Ascending aorta (tissue), 2 donors: ENCODE data around the gene NRXN3. TPM values are rescaled to one million over a fixed set of nuclear protein-coding genes. Genes with fewer than 3 reads are reported as not detected.

ENCODE experiments used
- DNase-seq, 2 donors: peaks; one replicate each; pipeline ENCODE4 v3.0.0-alpha.2; 2019; ENCODE audit warnings: low spot score in 2 of 2
- H3K27ac ChIP-seq, 2 donors: fragments of 200-600 bp; sonication (generic); one replicate each; pipeline ENCODE4 v1.5.1; 2016 to 2017; ENCODE audit warnings: mild to moderate bottlenecking in 1 of 2
- H3K27me3 ChIP-seq: fragments of 200-600 bp; sonication (generic); one replicate; pipeline ENCODE4 v1.5.1; 2017
- H3K36me3 ChIP-seq, 2 donors: fragments of 200-600 bp; sonication (generic); one replicate each; pipeline ENCODE4 v1.5.1; 2016
- H3K4me1 ChIP-seq, 2 donors: fragments of 200-600 bp; sonication (generic); one replicate each; pipeline ENCODE4 v1.5.1; 2016 to 2017; ENCODE audit warnings: mild to moderate bottlenecking in 1 of 2
- H3K4me3 ChIP-seq, 2 donors: fragments of 200-600 bp; sonication (generic); one replicate each; pipeline ENCODE4 v1.5.1; 2016 to 2017; ENCODE audit warnings: mild to moderate bottlenecking in 1 of 2
- H3K9me3 ChIP-seq, 2 donors: fragments of 200-600 bp; sonication (generic); one replicate each; pipeline ENCODE4 v1.5.1; 2016
- CTCF ChIP-seq, 3 experiments: fragments of 200-600 bp in 2 of 3; fragments of 450-650 bp in 1 of 3; sonication (generic) in 2 of 3; IDR thresholded peaks; one replicate each; pipeline ENCODE4 v1.5.1; 2016 to 2019; ENCODE audit warnings: antibody characterized with exemption in 3 of 3, mild to moderate bottlenecking in 1 of 3, moderate library complexity in 1 of 3
- intact Hi-C: fragments of 100-400 bp; cut with DNase I; formaldehyde crosslinking; loops from one replicate; pipeline ENCODE4 v1.15.1; 2023
- total RNA-seq: library from RNA; depleted of rRNA; stranded (reverse); fragments of >200 nt; gene quantifications from one replicate; pipeline ENCODE4 v1.1.0, GENCODE V29; 2016

The NRXN3 gene
- total RNA-seq, 1 donor from 2014 or later: 21.0 TPM

GRCh38 chr14:79502136-79502750 is 1332.1 kb downstream of the NRXN3 start:
- no peaks in the 10 kb centered on the region for H3K9me3 ChIP-seq
- no peak overlapping the region for H3K27ac ChIP-seq
- no peaks in the 10 kb centered on the region for H3K4me1 ChIP-seq
- no peaks in the 10 kb centered on the region for H3K27me3 ChIP-seq
- no peaks in the 10 kb centered on the region for H3K36me3 ChIP-seq
- intact Hi-C loops: no loop called here
- no peak for DNase-seq
- no peak for TF ChIP-seq CTCF (IDR thresholded peaks at IDR 0.05)
- no peak overlapping the region for H3K4me3 ChIP-seq

- Histone ChIP-seq H3K9me3 (no peaks in the 10 kb centered on the region), H3K27ac (no peak overlapping the region), H3K27me3 (no peaks in the 10 kb centered on the region), H3K4me1 (no peaks in the 10 kb centered on the region), H3K4me3 (no peak overlapping the region), H3K36me3 (no peaks in the 10 kb centered on the region)
- DNase-seq: no peak
- no peak for TF ChIP-seq CTCF (IDR thresholded peaks at IDR 0.05)
- intact Hi-C loops: no loop called here
These were observed 1332.6 kb downstream of the NRXN3 start for GRCh38 chr14:79502751-79503148.

GRCh38 chr14:79510659-79511058 is 1340.5 kb downstream of the NRXN3 start:
- Histone ChIP-seq H3K27me3 (no peaks in the 10 kb centered on the region), H3K4me1 (no peaks in the 10 kb centered on the region), H3K9me3 (no peaks in the 10 kb centered on the region), H3K36me3 (no peaks in the 10 kb centered on the region), H3K27ac (no peak overlapping the region), H3K4me3 (no peak overlapping the region)
- peak in 1 of 2 donors; percentile 62 for DNase-seq
- intact Hi-C loops: no loop called here
- TF ChIP-seq CTCF (IDR thresholded peaks at IDR 0.05): no peak

GRCh38 chr14:79511146-79511545 is 1341.0 kb downstream of the NRXN3 start:
- H3K4me1 ChIP-seq: no peaks in the 10 kb centered on the region

GRCh38 chr14:79513446-79513845 is 1343.3 kb downstream of the NRXN3 start:
- Histone ChIP-seq H3K27me3 (no peaks in the 10 kb centered on the region), H3K9me3 (no peaks in the 10 kb centered on the region), H3K27ac (no peak overlapping the region), H3K36me3 (no peaks in the 10 kb centered on the region), H3K4me3 (no peak overlapping the region), H3K4me1 (no peaks in the 10 kb centered on the region)
- no peak for DNase-seq
- no peak for TF ChIP-seq CTCF (IDR thresholded peaks at IDR 0.05)
- intact Hi-C loops: no loop called here

More at GRCh38 chr14:79511146-79511545, 1341.0 kb downstream of the NRXN3 start:
- intact Hi-C loops: no loop called here
- Histone ChIP-seq H3K9me3 (no peaks in the 10 kb centered on the region), H3K4me3 (no peak overlapping the region), H3K27me3 (no peaks in the 10 kb centered on the region), H3K36me3 (no peaks in the 10 kb centered on the region), H3K27ac (no peak overlapping the region)
- DNase-seq: no peak
- TF ChIP-seq CTCF (IDR thresholded peaks at IDR 0.05): no peak

GRCh38 chr14:79514700-79515099 is 1344.5 kb downstream of the NRXN3 start:
- Histone ChIP-seq H3K36me3 (no peaks in the 10 kb centered on the region), H3K4me1 (no peaks in the 10 kb centered on the region)

More at GRCh38 chr14:79514700-79515099, 1344.5 kb downstream of the NRXN3 start:
- no peak overlapping the region for H3K27ac ChIP-seq
- H3K4me3 ChIP-seq: no peak overlapping the region
- no peaks in the 10 kb centered on the region for H3K27me3 ChIP-seq
- no peaks in the 10 kb centered on the region for H3K9me3 ChIP-seq
- intact Hi-C loops: no loop called here
- no peak for TF ChIP-seq CTCF (IDR thresholded peaks at IDR 0.05)
- no peak for DNase-seq
